Amygdala (tissue), 56 donors: ENCODE results near the gene CAPN6.

Experiments
- DNase-seq, 56 donors: peaks; one replicate each; lab custom pipeline; 2025; lab: John Stamatoyannopoulos, UW

CAPN6 gene

DNA sequence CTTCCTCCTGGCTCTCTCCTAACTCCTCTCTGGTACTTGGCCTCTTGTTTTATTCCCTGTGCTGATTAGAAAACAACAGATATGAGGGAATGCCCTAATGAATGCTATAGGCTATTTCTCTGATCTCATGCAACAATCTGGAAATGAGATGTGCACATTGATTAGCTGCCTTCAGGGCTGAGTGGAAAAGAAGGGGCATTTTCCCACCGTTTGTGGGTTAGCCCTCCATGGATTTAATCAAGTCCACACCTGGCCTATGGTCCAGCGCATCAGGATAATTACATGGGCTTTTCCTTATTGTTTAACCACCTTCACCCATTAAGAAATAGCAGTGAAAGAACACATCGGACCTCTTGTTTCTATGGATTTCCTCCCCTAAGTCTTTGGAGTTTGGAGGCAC, 70.0 kb downstream of the CAPN6 start:
- DNase-seq = no peak

- no peak for DNase-seq
These were observed 70.8 kb downstream of the CAPN6 start for GRCh38 chrX:111199505-111199904.
